ENCODE results near the gene KCNJ14. TPM values are rescaled to one million over a fixed set of nuclear protein-coding genes. Genes with fewer than 3 reads are reported as not detected.

The KCNJ14 gene
- total and polyA plus RNA-seq, 2 of the 4 experiments (the other 2 are of a cell fraction) = 0.18 to 0.39 TPM

GRCh38 chr19:48507911-48508439, 52.6 kb downstream of the KCNJ14 start:
- H2AK9ac ChIP-seq (replicated peaks; ENCODE audit: low read depth, low read length, poor library complexity) = no peak overlapping the region
- WGBS, 2 experiments (ENCODE audit: extremely low coverage in 2 of 2, insufficient read length in 1 of 2) = no CpG with 5 or more reads among the region's 7 CpGs
- peaks cover 22% of the 10 kb centered on the region for H3K27me3 ChIP-seq (ENCODE audit: control insufficient read depth, insufficient read depth, low read length)
- H2BK20ac ChIP-seq (ENCODE audit: low read depth, low read length) = no peak overlapping the region
- H4K8ac ChIP-seq (ENCODE audit: low read depth in 2 of 2, low read length in 2 of 2) = no peak overlapping the region
- H2AFZ ChIP-seq (replicated peaks; ENCODE audit: low read length, poor library complexity) = no peak overlapping the region
- dilution Hi-C loops (cut with HindIII; ENCODE audit: low sequenced_read_pairs, unreplicated experiment) = no loop called here
- BruUV-seq (replicated peaks) = no TSS peak
- no peak overlapping the region for H4K5ac ChIP-seq (ENCODE audit: low read depth, low read length)
- no peak overlapping the region for H3K27ac ChIP-seq (ENCODE audit: insufficient read depth, low read length)
- no peak overlapping the region for H3K4me2 ChIP-seq (ENCODE audit: low read depth, low read length)
- H3K56ac ChIP-seq (ENCODE audit: extremely low read depth, insufficient read depth, low read length) = no peak overlapping the region
- TF ChIP-seq SMC3 (IDR thresholded peaks at IDR 0.05; ENCODE audit: low read depth, low read length) (no peak), MAZ (IDR thresholded peaks at IDR 0.05; ENCODE audit: borderline replicate concordance, low read depth, low read length) (no peak), RFX5 (IDR thresholded peaks at IDR 0.05; ENCODE audit: low read depth, low read length) (no peak), MXI1 (IDR thresholded peaks at IDR 0.05; ENCODE audit: borderline replicate concordance, low read depth, low read length) (no peak), NFE2L2 (IDR thresholded peaks at IDR 0.05; ENCODE audit: low read depth, low read length) (no peak), RCOR1 (IDR thresholded peaks at IDR 0.05; ENCODE audit: insufficient replicate concordance, low read length) (no peak), MAFK (IDR thresholded peaks at IDR 0.05; ENCODE audit: low read depth, low read length) (no peak), POLR2A (IDR thresholded peaks at IDR 0.05; ENCODE audit: low read depth, low read length) (no peak), ELK1 (IDR thresholded peaks at IDR 0.05; ENCODE audit: borderline replicate concordance, low read depth, low read length) (no peak), BHLHE40 (IDR thresholded peaks at IDR 0.05; ENCODE audit: low read depth, low read length) (no peak), CHD1 (IDR thresholded peaks at IDR 0.05; ENCODE audit: low read depth, low read length) (no peak), CEBPB (IDR thresholded peaks at IDR 0.05; ENCODE audit: low read depth, low read length) (no peak), USF2 (IDR thresholded peaks at IDR 0.05; ENCODE audit: low read depth, low read length) (no peak), RAD21 (IDR thresholded peaks at IDR 0.05; ENCODE audit: low read length) (no peak), CTCF (conservative IDR thresholded peaks at IDR 0.05; ENCODE audit: low read depth, low read length) (no peak), FOS (IDR thresholded peaks at IDR 0.05; ENCODE audit: low read depth, low read length) (no peak)
- DNase-seq = no peak
- H3K4me1 ChIP-seq (ENCODE audit: control insufficient read depth, insufficient read depth, low read length) = no peaks in the 10 kb centered on the region
- intact Hi-C loops (cut with micrococcal nuclease) = no loop called here
- no peak overlapping the region for H3K4ac ChIP-seq (ENCODE audit: low read depth, low read length)
- no peak overlapping the region for H3K4me3 ChIP-seq (ENCODE audit: insufficient read depth, low read depth, low read length)
- no peaks in the 10 kb centered on the region for H4K20me1 ChIP-seq (ENCODE audit: insufficient read depth, low read length)
- H2BK15ac ChIP-seq (ENCODE audit: low read depth, low read length) = no peak overlapping the region
- no peaks in the 10 kb centered on the region for H3K79me1 ChIP-seq (ENCODE audit: low read depth in 1 of 2, low read length in 2 of 2)
- H3K9me1 ChIP-seq (ENCODE audit: insufficient read depth, low read length) = no peaks in the 10 kb centered on the region
- no peak overlapping the region for H4K91ac ChIP-seq (ENCODE audit: insufficient read depth, low read depth, low read length)
- H2BK5ac ChIP-seq (ENCODE audit: low read depth, low read length, poor library complexity, severe bottlenecking) = no peak overlapping the region
- no peak overlapping the region for H2BK120ac ChIP-seq (ENCODE audit: low read depth, low read length)
- no peak for ATAC-seq (ENCODE audit: low read depth)
- POLR2A ChIA-PET (ENCODE audit: unreplicated experiment) = no interaction called here
- no peak overlapping the region for H3K14ac ChIP-seq (replicated peaks; ENCODE audit: low read depth, low read length)
- no peak overlapping the region for H3K23ac ChIP-seq (ENCODE audit: low read depth, low read length)
- H2AK5ac ChIP-seq (ENCODE audit: low read depth, low read length) = no peak overlapping the region
- CTCF ChIA-PET = interaction anchor here (1.1 to 1.9 kb wide), 2 partner anchors 19 to 76 kb away, joined by 3 to 10 read pairs; no protein-coding TSS in a partner anchor
- H3K9me3 ChIP-seq (ENCODE audit: control insufficient read depth, insufficient read depth, low read length) = no peaks in the 10 kb centered on the region
- in situ Hi-C loops (cut with MboI; ENCODE audit: low sequenced_read_pairs) = loop anchor here (5.0 kb wide), 1 partner anchor 74 kb away; no protein-coding TSS in a partner anchor
- H3K36me3 ChIP-seq (ENCODE audit: control insufficient read depth, insufficient read depth, low read length) = no peaks in the 10 kb centered on the region
- no peak overlapping the region for H3K9ac ChIP-seq (ENCODE audit: low read depth, low read length)
- no peak overlapping the region for H3K18ac ChIP-seq (ENCODE audit: low read depth, low read length)

All from IMR-90 (cell line).